ENCODE measurements around the gene C1QTNF7.

GRCh38 chr4:15378062-15378461, 49.8 kb upstream of the C1QTNF7 start:
- no peak for TF ChIP-seq CTCF (IDR thresholded peaks at IDR 0.05)
- no peak for TF ChIP-seq POLR2A (IDR thresholded peaks at IDR 0.05)
- peak in 1 of 2 donors; percentile 23 for TF ChIP-seq POLR2AphosphoS5 (IDR thresholded peaks at IDR 0.05; ENCODE audit: insufficient read depth in 1 of 2, low read depth in 1 of 2)

All from vagina (tissue), 2 donors.